Ovary (tissue), 3 donors: Measurements from ENCODE around the gene SF1.

ENCODE experiments used
- CTCF ChIP-seq, 3 donors: fragments of 450-650 bp in 2 of 3; fragments of 200-600 bp in 1 of 3; IDR thresholded peaks; one replicate each; pipeline versions ENCODE4 v1.5.1 to v1.8.0; 2016 to 2022; ENCODE audit warnings: antibody characterized with exemption in 3 of 3, mild to moderate bottlenecking in 1 of 3
- EP300 ChIP-seq: sonication (generic); formaldehyde crosslinking; IDR thresholded peaks from one replicate; pipeline ENCODE4 v1.6.1; 2017; ENCODE audit warnings: antibody characterized with exemption
- donor health status: DM: no; HTN: no; CAD: no.

DNA sequence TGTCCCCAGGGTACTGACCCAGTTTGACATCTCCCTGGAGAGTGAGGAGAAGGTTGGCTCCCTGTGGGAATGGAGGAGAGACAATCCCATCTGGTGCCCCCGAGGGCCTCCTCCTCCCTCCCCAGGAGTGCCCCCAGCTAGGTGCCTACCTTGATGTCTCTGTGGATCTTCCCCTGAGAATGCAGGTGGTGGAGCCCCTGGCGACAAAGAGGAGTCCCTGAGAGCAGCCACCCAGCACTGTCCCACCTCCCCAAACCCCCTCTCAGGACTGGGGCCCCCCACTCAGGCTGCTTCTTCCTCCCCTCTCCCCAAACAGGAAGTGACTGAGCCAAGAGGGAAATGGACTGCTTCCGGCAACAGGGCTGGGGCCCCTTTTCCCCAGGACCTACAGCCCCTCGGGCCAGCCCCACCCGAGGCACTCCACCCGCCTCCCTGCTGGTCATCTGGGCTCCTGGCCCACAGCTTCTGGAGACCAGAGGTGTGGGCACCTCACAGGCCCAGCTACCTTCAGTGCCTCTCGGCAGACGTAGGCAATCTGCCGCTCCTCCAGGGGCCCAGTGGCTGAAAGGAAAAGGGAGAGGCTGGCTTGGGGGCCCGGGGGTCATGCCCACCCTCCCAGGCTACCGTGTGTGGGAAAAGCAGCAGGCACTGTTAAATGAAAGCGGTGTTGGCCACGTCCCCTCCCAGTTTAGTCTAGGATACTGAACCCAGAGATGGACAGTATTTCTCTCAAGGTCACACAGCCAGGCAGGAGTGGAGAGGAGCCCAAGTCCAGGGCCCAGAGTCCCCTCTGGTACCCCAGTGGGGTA, 23.4 kb upstream of the SF1 start:
- TF ChIP-seq EP300: no peak
- no peak for TF ChIP-seq CTCF (IDR thresholded peaks at IDR 0.05)
